Kidney (tissue), 14 donors: Measurements from ENCODE around the gene ETAA1. TPM values are rescaled to one million over a fixed set of nuclear protein-coding genes. Genes with fewer than 3 reads are reported as not detected.

Experiments used
- DNase-seq, 5 donors: peaks; one replicate each; pipeline ENCODE4 v3.0.0-alpha.2; 2013 to 2020
- FAIRE-seq: peaks from 2 replicates; lab custom pipeline; 2012; peaks lifted over from hg19 to GRCh38; lab: Jason Lieb, UNC
- H3K27ac ChIP-seq, 2 donors: one replicate each; pipeline ENCODE4 v1.7.0; 2013; ENCODE audit warnings: low read depth in 2 of 2, low read length in 2 of 2, inconsistent platforms in 1 of 2
- H3K27me3 ChIP-seq: one replicate; pipeline ENCODE4 v1.7.1; 2013; ENCODE audit warnings: low read length, inconsistent platforms; ENCODE audit not compliant: control insufficient read depth, insufficient read depth
- H3K36me3 ChIP-seq, 3 donors: one replicate each; pipeline versions ENCODE4 v1.7.0 to v1.7.1; 2013; ENCODE audit warnings: low read length in 3 of 3, control low read depth in 1 of 3, inconsistent platforms in 1 of 3; ENCODE audit not compliant: insufficient read depth in 3 of 3, control insufficient read depth in 2 of 3
- H3K4me1 ChIP-seq, 3 donors: one replicate each; pipeline versions ENCODE4 v1.7.0 to v1.7.1; 2013; ENCODE audit warnings: low read length in 3 of 3, inconsistent platforms in 1 of 3, low read depth in 1 of 3; ENCODE audit not compliant: control insufficient read depth in 2 of 3, insufficient read depth in 2 of 3
- H3K4me3 ChIP-seq, 3 donors: one replicate each; pipeline versions ENCODE4 v1.7.0 to v1.8.1; 2013; ENCODE audit warnings: low read length in 3 of 3, control low read depth in 1 of 3, inconsistent platforms in 1 of 3
- H3K9ac ChIP-seq, 3 donors: one replicate each; pipeline versions ENCODE4 v1.7.0 to v1.7.1; 2013; ENCODE audit warnings: low read length in 3 of 3, control low read depth in 1 of 3, inconsistent platforms in 1 of 3
- H3K9me3 ChIP-seq, 3 donors: one replicate each; pipeline versions ENCODE4 v1.7.0 to v1.7.1; 2013; ENCODE audit warnings: low read length in 3 of 3, control low read depth in 1 of 3, inconsistent platforms in 1 of 3; ENCODE audit not compliant: control insufficient read depth in 2 of 3, insufficient read depth in 1 of 3
- intact Hi-C: fragments of 100-400 bp; cut with DNase I; formaldehyde crosslinking; loops from one replicate; pipeline ENCODE4 v1.11.1; 2022
- polyA plus RNA-seq: library from polyadenylated mRNA; stranded (reverse); fragments of 350-450 nt; fragmentation: Illumina TruSeq; extraction: RNeasy Lipid Tissue Mini Kit (QIAGEN cat#74804); gene quantifications from one replicate; pipeline ENCODE4 v1.2.3, GENCODE V29; 2014; ENCODE audit warnings: low read depth, low replicate concordance; ENCODE audit not compliant: insufficient read depth
- total RNA-seq: library from RNA; stranded (reverse); fragmentation: NEBNext Ultra II Directional; extraction: Animal tissue kit (Norgen Biotek cat#: 25700); gene quantifications from one replicate; pipeline ENCODE4 v1.2.1, GENCODE V29; 2021
- TF ChIP-seq, protein P1 (sequence below): IDR thresholded peaks from 3 replicates; pipeline ENCODE4 v1.5.1; 2012; ENCODE audit warnings: mild to moderate bottlenecking, moderate library complexity, borderline replicate concordance; ENCODE audit not compliant: insufficient read depth; ENCODE audit errors: extremely low read depth
- donor health status: control.
- donor health status: control.
- donor health status: control.
- donor health status: control.
- donor health status: control.
- donor health status: DM: yes; HTN: yes; CAD: no.
- donor health status: Normal renal cell carcinoma (clear cell type).

The ETAA1 gene
- total and polyA plus RNA-seq, 2 donors from 2014 or later = 7.6 to 14.7 TPM

DNA sequence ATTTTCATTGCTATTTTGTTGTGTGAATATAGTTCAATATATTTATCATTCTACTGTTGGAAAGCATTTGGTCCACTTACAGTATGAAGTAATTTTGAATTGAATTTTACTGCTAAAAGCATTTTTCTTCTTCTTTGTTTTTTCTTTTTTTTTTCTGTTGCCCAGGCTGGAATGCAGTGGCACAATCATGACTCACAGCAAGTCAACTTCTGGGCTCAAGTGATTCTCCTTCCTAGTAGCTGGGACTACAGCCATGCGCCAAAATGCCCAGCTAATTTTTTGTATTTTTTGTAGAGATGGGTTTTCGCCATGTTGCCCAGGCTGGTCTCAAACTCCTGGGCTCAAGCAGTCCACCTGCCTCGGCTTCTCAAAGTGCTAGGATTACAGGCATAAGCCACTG, 2.4 kb upstream of the ETAA1 start:
- intact Hi-C loops = no loop called here
- no peak for DNase-seq
- H3K27ac ChIP-seq = no peak overlapping the region
- H3K4me3 ChIP-seq = no peak overlapping the region
- H3K27me3 ChIP-seq = no peaks in the 10 kb centered on the region
- TF ChIP-seq, protein P1, sequence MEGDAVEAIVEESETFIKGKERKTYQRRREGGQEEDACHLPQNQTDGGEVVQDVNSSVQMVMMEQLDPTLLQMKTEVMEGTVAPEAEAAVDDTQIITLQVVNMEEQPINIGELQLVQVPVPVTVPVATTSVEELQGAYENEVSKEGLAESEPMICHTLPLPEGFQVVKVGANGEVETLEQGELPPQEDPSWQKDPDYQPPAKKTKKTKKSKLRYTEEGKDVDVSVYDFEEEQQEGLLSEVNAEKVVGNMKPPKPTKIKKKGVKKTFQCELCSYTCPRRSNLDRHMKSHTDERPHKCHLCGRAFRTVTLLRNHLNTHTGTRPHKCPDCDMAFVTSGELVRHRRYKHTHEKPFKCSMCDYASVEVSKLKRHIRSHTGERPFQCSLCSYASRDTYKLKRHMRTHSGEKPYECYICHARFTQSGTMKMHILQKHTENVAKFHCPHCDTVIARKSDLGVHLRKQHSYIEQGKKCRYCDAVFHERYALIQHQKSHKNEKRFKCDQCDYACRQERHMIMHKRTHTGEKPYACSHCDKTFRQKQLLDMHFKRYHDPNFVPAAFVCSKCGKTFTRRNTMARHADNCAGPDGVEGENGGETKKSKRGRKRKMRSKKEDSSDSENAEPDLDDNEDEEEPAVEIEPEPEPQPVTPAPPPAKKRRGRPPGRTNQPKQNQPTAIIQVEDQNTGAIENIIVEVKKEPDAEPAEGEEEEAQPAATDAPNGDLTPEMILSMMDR = no peak
- no peaks in the 10 kb centered on the region for H3K36me3 ChIP-seq
- no peak overlapping the region for H3K9ac ChIP-seq
- no peaks in the 10 kb centered on the region for H3K9me3 ChIP-seq
- peaks cover 0 to 2% (median 0%) of the 10 kb centered on the region in 3 donors for H3K4me1 ChIP-seq
- FAIRE-seq = no peak

DNA sequence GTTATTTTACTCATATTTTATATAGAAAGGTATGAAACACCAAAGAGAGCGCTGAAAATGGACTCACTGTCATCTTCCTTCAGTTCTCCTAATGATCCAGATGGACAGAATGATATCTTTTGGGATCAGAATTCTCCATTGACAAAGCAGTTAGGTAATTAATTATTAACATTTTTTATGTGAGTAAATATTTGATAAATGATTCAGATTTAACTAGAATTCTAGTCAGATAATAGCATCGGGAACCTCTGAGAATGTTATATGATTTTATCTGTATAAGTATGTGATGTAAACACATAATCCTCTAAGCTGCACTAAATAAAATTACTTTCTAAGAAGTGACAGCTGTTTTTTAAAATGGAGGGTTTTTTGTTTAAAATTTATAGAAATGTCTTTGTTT, 2.0 kb downstream of the ETAA1 start:
- TF ChIP-seq, protein P1 = no peak
- Histone ChIP-seq H3K4me1 (no peaks in the 10 kb centered on the region), H3K9me3 (no peaks in the 10 kb centered on the region), H3K4me3 (no peak overlapping the region), H3K9ac (no peak overlapping the region), H3K36me3 (peaks cover 0 to 5% (median 3%) of the 10 kb centered on the region in 3 donors), H3K27me3 (no peaks in the 10 kb centered on the region), H3K27ac (no peak overlapping the region)
- intact Hi-C loops = no loop called here
- DNase-seq (no peak), FAIRE-seq (no peak)

DNA sequence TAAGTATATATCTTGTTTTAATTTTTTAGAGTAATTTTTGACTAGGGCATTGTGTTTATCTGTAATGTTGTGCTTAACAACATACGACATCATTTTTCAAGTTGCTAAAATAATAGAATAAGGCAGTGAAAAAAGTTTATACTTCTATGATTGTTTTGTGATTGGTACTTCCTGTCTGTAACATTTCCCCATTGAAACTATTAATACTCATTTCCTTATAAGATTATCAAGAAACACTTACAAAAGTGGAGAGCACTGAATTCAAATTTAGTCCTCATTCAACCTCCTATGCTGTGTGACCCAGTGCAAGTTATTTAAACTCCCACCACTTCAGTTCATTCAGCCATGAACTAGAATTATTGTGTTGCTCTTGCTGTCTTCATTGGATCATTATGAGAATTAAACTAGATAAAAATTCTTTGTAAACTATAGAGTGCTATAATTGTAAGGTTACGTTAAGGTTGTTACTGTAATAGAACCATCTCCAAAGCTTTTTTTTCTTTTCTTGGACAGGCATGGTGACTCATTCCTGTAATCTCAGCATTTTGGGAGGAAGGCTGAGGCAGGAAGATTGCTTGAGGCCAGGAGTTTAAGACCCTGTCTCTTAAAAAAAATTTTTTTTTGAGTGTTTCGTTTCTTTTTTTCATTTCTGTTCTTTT, 2.8 kb downstream of the ETAA1 start:
- DNase-seq = no peak
- Histone ChIP-seq H3K36me3 (peaks cover 3 to 5% (median 4%) of the 10 kb centered on the region in 3 donors), H3K27ac (no peak overlapping the region), H3K9me3 (no peaks in the 10 kb centered on the region), H3K4me3 (no peak overlapping the region), H3K9ac (no peak overlapping the region), H3K27me3 (no peaks in the 10 kb centered on the region), H3K4me1 (no peaks in the 10 kb centered on the region)
- no peak for FAIRE-seq
- intact Hi-C loops = no loop called here
- TF ChIP-seq, protein P1 = no peak
